ENCODE results near the gene HNRNPH2.

The HNRNPH2 gene

GRCh38 chrX:101395789-101396188, 12.2 kb upstream of the HNRNPH2 start:
- DNase-seq (ENCODE audit: low read depth in 2 of 2), result no peak

GRCh38 chrX:101397779-101398178, 10.2 kb upstream of the HNRNPH2 start:
- no peak for DNase-seq (ENCODE audit: low read depth in 2 of 2)

- no peak for DNase-seq (ENCODE audit: low read depth in 2 of 2)
Measured at GRCh38 chrX:101398694-101399093, 9.3 kb upstream of the HNRNPH2 start.

DNA sequence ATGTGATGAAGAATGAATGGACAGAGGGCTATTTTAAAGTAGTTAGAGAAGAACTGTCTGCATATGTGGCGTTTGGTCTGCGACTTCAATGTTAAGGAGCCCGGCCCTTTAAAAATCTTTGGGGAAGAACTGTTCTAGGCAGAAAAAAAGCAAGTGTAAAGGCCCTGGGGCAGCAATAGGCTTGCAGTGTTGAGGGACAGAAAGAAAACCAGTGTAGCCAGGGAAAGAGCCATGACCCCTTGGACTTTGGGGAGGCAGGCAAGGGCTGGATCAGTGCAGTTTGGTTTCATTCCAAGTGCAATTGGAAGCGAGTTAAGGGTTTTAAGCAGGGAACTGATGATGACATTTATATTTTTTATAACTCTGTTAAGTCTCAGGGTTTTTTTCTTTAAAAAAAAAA, 8.2 kb upstream of the HNRNPH2 start:
- DNase-seq (ENCODE audit: low read depth in 2 of 2), result no peak

DNA sequence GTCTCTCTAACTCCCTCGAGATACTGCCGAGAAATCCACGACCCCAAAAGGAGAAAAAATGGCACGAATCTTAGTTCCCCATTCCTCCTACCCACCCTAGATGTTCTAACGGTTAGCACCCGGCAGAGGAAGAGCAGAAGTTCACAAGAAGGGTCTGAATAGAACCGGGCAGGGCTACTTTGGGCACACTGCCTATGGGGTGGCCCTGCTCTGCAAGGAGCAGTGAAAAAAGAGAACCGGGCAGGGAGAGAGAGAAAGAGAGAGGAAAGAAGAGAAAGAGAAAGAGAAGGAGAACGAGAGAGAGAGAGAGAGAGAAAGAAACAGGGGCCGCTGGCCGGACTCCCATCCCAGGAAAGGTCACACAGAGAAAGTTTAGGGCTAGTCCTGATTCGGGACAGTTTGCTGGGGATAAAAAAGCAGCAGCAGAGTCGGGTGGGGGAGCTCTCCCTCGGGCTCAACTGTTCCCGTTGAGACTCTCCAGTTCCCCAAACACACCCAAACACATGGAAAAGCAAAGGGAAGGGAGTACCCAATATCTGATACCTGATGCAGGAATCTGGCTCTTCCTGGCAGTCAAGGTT, 765 bp upstream of the HNRNPH2 start:
- DNase-seq (ENCODE audit: low read depth in 2 of 2), result no peak

DNA sequence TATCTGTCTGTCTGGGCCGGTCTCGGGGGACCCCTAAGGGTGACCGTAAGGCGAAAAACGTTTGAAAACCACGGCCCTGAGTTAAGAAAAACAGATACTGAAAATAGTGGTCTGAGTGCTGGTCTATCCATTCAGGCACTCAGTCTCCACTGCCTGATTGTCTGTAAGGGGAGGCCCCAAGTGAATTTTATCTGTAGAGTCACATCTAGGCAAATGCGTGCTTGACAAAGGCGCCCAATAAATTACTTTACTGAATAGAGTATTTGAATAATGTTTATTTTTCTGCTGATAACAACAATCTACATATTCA, 465 bp downstream of the HNRNPH2 start:
- no peak for DNase-seq (ENCODE audit: low read depth in 2 of 2)

DNA sequence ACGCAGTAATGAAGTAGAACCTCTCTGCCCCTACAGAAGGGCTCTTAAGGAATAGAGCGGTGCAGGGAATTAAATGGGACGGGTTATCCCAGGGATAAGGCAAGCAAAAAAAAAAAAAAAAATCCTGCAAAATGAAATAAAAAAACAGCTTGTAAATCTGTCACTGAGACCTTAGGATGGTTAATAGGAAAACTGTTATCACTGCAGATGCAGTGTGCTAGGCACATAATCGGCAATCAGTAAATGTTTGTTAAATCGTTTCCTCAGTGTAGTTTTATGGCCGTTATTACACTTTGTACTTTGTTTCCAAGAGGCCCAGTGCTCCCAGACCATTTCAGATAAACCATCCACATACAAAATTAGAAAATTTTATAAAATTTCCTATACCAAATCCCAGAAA, 1.0 kb downstream of the HNRNPH2 start:
- no peak for DNase-seq (ENCODE audit: low read depth in 2 of 2)

DNA sequence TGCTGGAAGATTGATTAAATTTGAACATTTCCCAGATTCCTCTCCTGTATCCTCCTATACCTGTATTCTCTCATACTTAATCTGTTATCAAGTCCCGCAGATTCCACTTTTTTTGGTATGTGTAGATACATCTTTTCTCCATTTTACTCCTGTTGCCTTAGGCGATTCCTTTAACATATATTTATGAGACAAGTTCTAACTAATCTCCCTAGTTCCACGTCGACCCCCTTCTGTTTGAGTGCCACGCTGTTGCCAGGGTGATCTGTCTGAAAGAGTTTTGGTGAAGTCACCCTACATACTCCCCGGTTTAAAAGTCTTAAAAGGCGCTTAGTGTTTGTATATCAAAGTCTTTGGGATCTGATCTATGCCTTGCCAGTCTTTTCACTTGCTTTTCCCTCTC, 2.4 kb downstream of the HNRNPH2 start:
- DNase-seq (ENCODE audit: low read depth in 2 of 2), result no peak

GRCh38 chrX:101411984-101412383, 4.0 kb downstream of the HNRNPH2 start:
- no peak for DNase-seq (ENCODE audit: low read depth in 2 of 2)

GRCh38 chrX:101415180-101416145, 7.4 kb downstream of the HNRNPH2 start:
- DNase-seq (ENCODE audit: low read depth in 2 of 2), result peak in 1 of 2 experiments; percentile 20

DNA sequence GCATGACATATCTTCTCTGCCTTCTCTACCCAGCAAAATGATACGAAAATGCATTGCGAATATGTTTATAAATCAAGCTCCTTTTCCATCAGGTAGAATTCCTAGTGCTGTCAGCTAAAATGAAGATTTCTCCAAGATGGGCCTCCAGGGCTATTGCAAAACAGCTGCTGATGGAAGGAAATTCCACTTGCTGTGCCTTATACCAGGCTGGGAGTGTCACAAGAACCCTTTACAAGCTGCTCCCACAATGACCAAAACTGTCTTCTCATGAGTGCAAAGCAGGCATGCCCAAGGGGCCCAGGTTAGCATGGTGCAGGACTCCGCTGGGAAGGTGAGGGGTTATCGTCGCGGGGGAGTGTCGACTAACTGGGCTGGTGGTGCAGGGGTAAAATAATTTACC, 8.7 kb downstream of the HNRNPH2 start:
- DNase-seq (ENCODE audit: low read depth in 2 of 2), result no peak

DNA sequence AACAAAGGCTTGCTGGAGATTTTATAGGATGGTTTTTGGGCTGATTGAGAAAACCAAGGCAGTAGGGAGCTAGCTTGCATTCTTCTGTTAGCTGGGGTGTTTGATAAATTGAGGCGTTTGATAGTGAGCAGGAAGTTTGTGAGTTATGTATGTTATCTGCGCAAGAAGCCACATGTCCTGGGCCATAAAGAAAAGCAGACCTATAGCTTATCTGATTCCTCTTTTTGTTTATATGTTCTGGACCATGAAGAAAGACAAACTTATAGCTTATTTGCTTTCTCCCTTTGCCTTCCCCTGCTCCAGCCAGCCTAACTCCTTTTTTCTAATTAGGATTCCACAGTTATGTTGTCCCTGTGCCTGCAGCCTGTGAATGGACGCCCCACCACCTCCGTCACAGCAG, 9.2 kb downstream of the HNRNPH2 start:
- no peak for DNase-seq (ENCODE audit: low read depth in 2 of 2)

DNA sequence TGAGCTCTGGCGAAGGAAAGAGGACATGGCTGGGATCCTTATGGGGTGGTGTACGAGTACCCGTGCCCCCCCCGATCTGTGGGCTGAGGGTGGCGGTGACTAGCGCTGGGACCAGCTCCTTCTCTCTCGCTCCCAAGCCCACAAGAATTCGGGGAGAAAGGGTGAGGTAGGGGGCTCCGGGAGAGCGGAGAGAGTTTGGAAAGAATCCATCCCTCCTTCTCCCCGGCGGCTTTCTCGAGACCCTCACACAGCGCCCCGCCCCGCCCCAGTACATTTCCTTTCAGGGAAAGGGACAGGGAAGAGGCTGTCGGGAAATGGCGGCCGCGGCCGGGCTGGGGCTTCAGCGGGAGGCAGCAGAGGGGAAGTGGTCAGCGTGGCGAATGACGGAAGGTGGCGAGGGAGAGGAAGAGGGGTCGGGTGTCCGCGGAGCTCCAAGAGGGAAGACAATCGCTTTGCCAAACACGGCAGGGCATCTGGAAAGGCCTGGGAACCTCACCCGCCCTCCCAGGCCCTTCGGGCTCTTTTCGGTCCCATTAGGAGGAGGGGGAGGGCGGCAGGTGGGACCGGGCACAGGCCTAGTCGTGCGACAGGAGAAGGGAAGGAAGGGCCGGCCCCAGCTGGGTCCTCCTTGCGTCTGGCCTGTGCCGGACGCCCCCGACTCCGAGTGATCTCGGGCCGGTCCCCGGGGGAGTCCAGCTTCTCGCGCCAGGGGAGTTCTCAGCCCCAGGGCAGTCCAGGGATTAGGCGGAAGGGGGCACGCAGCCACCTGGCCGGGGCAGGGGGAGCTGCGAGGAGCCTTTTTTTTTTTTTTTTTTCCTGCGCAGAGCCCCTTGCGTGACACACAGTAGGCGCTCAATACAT, 10.2 kb downstream of the HNRNPH2 start:
- DNase-seq (ENCODE audit: low read depth in 2 of 2), result no peak

DNA sequence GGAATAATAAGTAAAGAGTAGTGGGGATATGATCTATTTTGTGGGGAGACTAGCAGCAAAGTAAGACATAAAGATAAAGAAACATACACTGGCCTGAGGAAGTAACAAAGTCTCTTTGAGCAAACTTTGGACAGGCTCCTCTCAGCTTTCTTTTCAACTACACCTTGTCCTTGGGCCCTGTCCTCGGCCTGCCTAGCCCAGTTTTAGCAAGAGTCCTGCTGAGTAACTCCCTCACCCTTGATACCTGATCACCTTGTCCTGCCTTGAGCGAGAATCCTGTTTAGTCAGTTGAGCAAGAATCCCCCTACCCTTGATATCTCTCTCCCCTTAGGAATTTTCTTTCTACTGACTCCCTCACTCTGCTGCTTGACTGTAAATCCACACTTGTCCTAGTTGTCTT, 11.5 kb downstream of the HNRNPH2 start:
- no peak for DNase-seq (ENCODE audit: low read depth in 2 of 2)

GRCh38 chrX:101427954-101428353, 19.9 kb downstream of the HNRNPH2 start:
- no peak for DNase-seq (ENCODE audit: low read depth in 2 of 2)

GRCh38 chrX:101429934-101430333, 21.9 kb downstream of the HNRNPH2 start:
- DNase-seq (ENCODE audit: low read depth in 2 of 2), result peak in 1 of 2 experiments; percentile 41

DNA sequence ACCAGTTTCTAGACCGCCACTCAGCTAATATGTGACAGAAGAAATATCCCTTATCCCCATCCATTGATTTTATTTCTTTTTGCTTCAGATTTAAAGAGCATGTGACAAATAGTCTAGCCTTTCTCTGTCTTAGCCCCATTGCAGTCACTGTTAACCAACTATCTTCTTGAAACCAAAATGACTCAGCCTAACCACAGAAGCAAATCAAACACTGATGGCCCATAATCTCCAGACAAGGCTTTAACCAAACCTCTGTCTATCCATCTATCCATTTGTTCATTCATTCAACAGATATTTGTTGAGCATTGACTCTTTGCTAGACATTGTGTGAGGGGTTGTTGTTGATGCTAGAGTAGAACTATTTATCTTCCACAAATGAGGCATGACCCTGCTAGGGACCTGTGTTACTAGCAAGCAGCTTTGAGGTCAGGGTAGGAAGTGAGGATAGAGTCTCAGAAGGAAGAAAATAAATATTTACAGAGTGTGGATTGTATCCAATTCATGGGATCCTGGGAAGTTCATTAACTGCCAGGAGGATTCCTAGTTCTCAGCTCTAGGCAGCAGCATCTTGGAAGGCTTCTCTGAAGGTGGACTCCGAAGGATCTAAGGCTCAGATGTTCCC, 22.5 kb downstream of the HNRNPH2 start:
- DNase-seq (ENCODE audit: low read depth in 2 of 2), result peak in 1 of 2 experiments; percentile 15

GRCh38 chrX:101442085-101442484, 34.1 kb downstream of the HNRNPH2 start:
- DNase-seq (ENCODE audit: low read depth in 2 of 2), result no peak

DNA sequence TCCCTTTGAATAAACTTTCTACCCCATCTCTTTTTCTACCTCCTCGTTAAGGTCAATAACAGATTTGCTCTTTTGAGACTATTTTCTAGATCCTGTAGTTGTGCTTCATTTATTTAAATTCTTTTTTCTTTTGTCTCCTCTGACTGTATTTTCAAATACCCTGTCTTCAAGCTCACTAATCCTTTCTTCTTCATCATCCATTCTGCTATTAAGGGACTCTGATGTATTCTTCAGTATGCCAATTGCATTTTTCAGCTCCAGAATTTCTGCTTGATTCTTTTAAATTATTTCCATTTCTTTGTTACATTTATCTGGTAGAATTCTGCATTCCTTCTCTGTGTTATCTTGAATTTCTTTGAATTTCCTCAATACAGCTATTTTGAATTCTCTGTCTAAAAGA, 41.3 kb downstream of the HNRNPH2 start:
- no peak for DNase-seq (ENCODE audit: low read depth in 2 of 2)

- no peak for DNase-seq (ENCODE audit: low read depth in 2 of 2)
Measured at GRCh38 chrX:101450085-101450484, 42.1 kb downstream of the HNRNPH2 start.

GRCh38 chrX:101450961-101451360, 42.9 kb downstream of the HNRNPH2 start:
- DNase-seq (ENCODE audit: low read depth in 2 of 2), result no peak

DNA sequence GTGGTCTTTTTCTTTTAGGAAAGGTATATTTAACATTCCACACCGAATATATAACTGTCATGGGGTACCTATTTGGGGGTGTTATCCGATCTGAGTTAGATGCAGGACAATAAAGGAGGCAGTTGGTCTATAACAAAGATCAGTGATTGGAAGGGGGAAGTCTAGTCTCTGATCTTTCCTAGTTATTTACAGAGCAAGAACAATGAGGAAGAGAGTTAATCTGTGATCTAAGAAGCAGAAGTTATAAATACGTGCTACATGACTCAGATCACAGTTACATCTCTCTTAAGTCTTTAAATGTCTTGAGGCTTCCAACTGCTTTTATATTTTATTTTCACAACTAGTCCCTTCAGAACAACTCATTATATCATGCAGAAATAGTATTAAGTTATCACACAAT, 44.0 kb downstream of the HNRNPH2 start:
- no peak for DNase-seq (ENCODE audit: low read depth in 2 of 2)

All from fibroblast of skin of left biceps (primary cell).